Activated CD4-positive, alpha-beta T cell treated with anti-CD3 and anti-CD28 coated beads for 36 hours (primary cell): ENCODE measurements around the gene BBS1. TPM values are rescaled to one million over a fixed set of nuclear protein-coding genes. Genes with fewer than 3 reads are reported as not detected.
"Not testable (repeated sequence)": the region's sequence is repeated elsewhere in the genome, so short reads cannot be mapped to it uniquely, and the experiment has no call there.

ENCODE experiments used
- ATAC-seq: fragments of 200-7000 bp; cut with Tn5 transposase; one replicate; pipeline ENCODE4 v1.10.0; 2021; ENCODE audit warnings: mild to moderate bottlenecking, moderate library complexity
- CTCF ChIA-PET: fragments of 350-600 bp; sonication (Branson Sonifier 250); formaldehyde crosslinking; loops from one replicate; lab custom pipeline; 2021; ENCODE audit warnings: antibody characterized with exemption; lab: Charles Lee
- POLR2A ChIA-PET: fragments of 350-600 bp; sonication (Branson Sonifier 250); formaldehyde crosslinking; loops from one replicate; lab custom pipeline; 2021; ENCODE audit warnings: antibody characterized with exemption, inconsistent platforms; lab: Charles Lee
- DNase-seq: peaks from one replicate; pipeline ENCODE4 v3.0.0-alpha.2; 2020
- H3K27ac Mint-ChIP-seq: one replicate; pipeline ENCODE4 v1.8.0; 2021; ENCODE audit warnings: mixed read lengths
- H3K27me3 Mint-ChIP-seq: one replicate; pipeline ENCODE4 v1.8.0; 2021; ENCODE audit warnings: mixed read lengths
- H3K36me3 Mint-ChIP-seq: one replicate; pipeline ENCODE4 v1.8.0; 2021; ENCODE audit warnings: low read depth, mixed read lengths
- H3K4me1 Mint-ChIP-seq: one replicate; pipeline ENCODE4 v1.8.0; 2021; ENCODE audit warnings: mixed read lengths
- H3K4me3 Mint-ChIP-seq: one replicate; pipeline ENCODE4 v1.8.0; 2021; ENCODE audit warnings: mild to moderate bottlenecking, moderate library complexity, mixed read lengths
- H3K9me3 Mint-ChIP-seq: one replicate; pipeline ENCODE4 v1.8.0; 2021; ENCODE audit warnings: low read depth, mixed read lengths
- intact Hi-C, 2 experiments: fragments of 100-400 bp; cut with DNase I in 1 of 2; cut with micrococcal nuclease in 1 of 2; formaldehyde crosslinking; loops; one replicate each; pipeline versions ENCODE4 v1.14.2 to v1.15.1; 2022 to 2024; cut with DNase I, micrococcal nuclease
- total RNA-seq, 2 experiments: library from RNA; stranded (reverse); gene quantifications; one replicate each; pipeline ENCODE4 v1.2.3, GENCODE V29; 2021

The BBS1 gene
- total RNA-seq, 2 experiments from 2014 or later = 9.4 to 10.7 TPM

DNA sequence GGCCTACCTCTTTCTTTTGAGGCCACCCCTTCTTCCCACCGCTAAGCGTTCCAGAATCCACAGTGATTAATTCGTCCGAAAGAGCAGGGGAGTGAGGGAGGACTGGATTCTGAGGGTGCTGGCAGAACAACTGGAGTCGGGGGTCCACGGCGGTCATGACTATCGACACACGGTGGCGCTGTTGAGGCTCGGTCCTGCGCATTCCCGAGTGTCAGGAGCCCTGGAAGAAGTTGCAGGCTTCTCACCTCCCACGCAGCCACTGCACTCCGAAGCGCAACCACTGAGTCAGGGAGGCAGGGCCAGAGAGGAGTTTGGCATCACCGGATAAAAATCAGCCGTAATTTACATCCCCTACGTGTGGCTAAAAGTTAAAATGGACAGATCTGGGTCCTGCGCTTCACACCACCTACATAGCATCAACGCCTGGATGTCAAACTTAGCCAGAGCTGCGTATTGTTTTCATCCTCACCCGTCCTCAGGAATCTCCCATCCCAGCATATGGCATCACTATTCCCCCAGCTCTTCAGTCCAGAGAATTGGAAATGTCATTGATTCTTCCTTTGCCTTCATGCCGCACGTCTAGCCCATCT, 68.7 kb downstream of the BBS1 start:
- H3K9me3 Mint-ChIP-seq = peaks cover 4% of the 10 kb centered on the region
- intact Hi-C loops = loop anchor here (1.0 to 10.0 kb wide), 7 partner anchors 33 to 256 kb away; partner anchors contain the start of genes ACTN3 (in 1 of the 2), RBM14 (in 1 of the 2) and ZDHHC24 (in 1 of the 2)
- H3K27me3 Mint-ChIP-seq = peaks cover 2% of the 10 kb centered on the region
- H3K27ac Mint-ChIP-seq = no peak overlapping the region
- H3K4me3 Mint-ChIP-seq = no peak overlapping the region
- H3K4me1 Mint-ChIP-seq = peaks cover 16% of the 10 kb centered on the region
- ChIA-PET CTCF (interaction anchor here (0.6 to 5.2 kb wide), 15 partner anchors 10 to 106 kb away, joined by 3 to 99 read pairs (median 4); partner anchors contain the start of genes CCDC87, CTSF, RBM4 and RBM4B), POLR2A (no interaction called here)
- no peaks in the 10 kb centered on the region for H3K36me3 Mint-ChIP-seq
- ATAC-seq (peak; percentile 90), DNase-seq (peak; percentile 91)

DNA sequence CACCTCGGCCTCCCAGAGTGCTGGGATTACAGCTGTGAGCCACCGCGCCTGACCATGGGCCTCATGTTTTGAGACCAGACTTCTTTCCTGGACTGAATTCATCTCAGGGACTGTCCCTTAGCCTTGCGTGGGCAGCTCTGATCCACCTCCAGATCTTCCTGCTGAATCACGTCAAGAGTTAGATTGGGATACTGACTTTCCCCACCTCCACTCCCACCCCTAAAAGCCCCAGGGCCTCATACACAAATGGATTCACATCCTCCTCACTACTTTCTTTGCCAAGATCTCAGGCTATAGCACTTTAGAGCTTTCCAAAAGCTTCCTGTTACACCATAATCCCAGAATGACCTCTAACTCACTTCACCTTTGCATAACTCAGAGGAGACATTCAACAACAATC, 70.4 kb downstream of the BBS1 start:
- no peak overlapping the region for H3K27ac Mint-ChIP-seq
- ChIA-PET POLR2A (interaction anchor here (1.3 kb wide), 1 partner anchor 98 kb away, joined by 3 read pairs; no protein-coding TSS in a partner anchor), CTCF (interaction anchor here (0.6 to 5.2 kb wide), 7 partner anchors 9 to 265 kb away, joined by 3 to 99 read pairs (median 4); partner anchors contain the start of genes CCDC87, CCS, CTSF and RBM4B)
- peaks cover 4% of the 10 kb centered on the region for H3K9me3 Mint-ChIP-seq
- ATAC-seq (peak; percentile 14), DNase-seq (peak; percentile 34)
- intact Hi-C loops = no loop called here
- H3K36me3 Mint-ChIP-seq = no peaks in the 10 kb centered on the region
- H3K27me3 Mint-ChIP-seq = peaks cover 2% of the 10 kb centered on the region
- H3K4me3 Mint-ChIP-seq = no peak overlapping the region
- H3K4me1 Mint-ChIP-seq = peaks cover 16% of the 10 kb centered on the region

- intact Hi-C loops = no loop called here
- DNase-seq (no peak), ATAC-seq (no peak)
- CTCF ChIA-PET = interaction anchor here (0.6 to 5.2 kb wide), 7 partner anchors 9 to 265 kb away, joined by 3 to 99 read pairs (median 4); partner anchors contain the start of genes CCDC87, CCS, CTSF and RBM4B
- peaks cover 2% of the 10 kb centered on the region for H3K27me3 Mint-ChIP-seq
- peaks cover 4% of the 10 kb centered on the region for H3K9me3 Mint-ChIP-seq
- POLR2A ChIA-PET = interaction anchor here (1.3 kb wide), 1 partner anchor 97 kb away, joined by 3 read pairs; no protein-coding TSS in a partner anchor
- no peak overlapping the region for H3K27ac Mint-ChIP-seq
- no peaks in the 10 kb centered on the region for H3K36me3 Mint-ChIP-seq
- no peak overlapping the region for H3K4me3 Mint-ChIP-seq
- H3K4me1 Mint-ChIP-seq = peaks cover 16% of the 10 kb centered on the region
Observed at GRCh38 chr11:66581261-66581660, 70.8 kb downstream of the BBS1 start.

- intact Hi-C loops = not testable (repeated sequence)
Observed at GRCh38 chr11:66582565-66583147, 72.2 kb downstream of the BBS1 start.

More at GRCh38 chr11:66582565-66583147, 72.2 kb downstream of the BBS1 start:
- ATAC-seq, H3K4me3 Mint-ChIP-seq, DNase-seq, POLR2A ChIA-PET, H3K27me3 Mint-ChIP-seq, H3K36me3 Mint-ChIP-seq, H3K9me3 Mint-ChIP-seq, H3K27ac Mint-ChIP-seq: not testable (repeated sequence)
- peaks cover 16% of the 10 kb centered on the region for H3K4me1 Mint-ChIP-seq
- CTCF ChIA-PET = interaction anchor here (0.9 kb wide), 1 partner anchor 10 kb away, joined by 3 read pairs; the partner anchor contains the start of genes CCDC87 and CCS

Other genes with a start within 250 kb of the BBS1 start
- 100 to 1,000 TPM; 114 to 147 TPM for gene RAB1B, start 242.0 kb upstream of the BBS1 start, total RNA-seq
- 1 to 10 TPM; 1.3 to 1.6 TPM for gene CNIH2, start 232.5 kb upstream of the BBS1 start, total RNA-seq
- 10 to 100 TPM; 47.5 to 49.8 TPM for gene YIF1A, start 221.5 kb upstream of the BBS1 start, total RNA-seq
- gene TMEM151A, start 218.7 kb upstream of the BBS1 start, total RNA-seq = not detected
- gene CD248, start 193.6 kb upstream of the BBS1 start, total RNA-seq = under 1 TPM; 0.23 to 0.26 TPM
- gene RIN1, start 174.2 kb upstream of the BBS1 start, total RNA-seq = 1 to 10 TPM; 1.5 to 1.6 TPM
- 10 to 100 TPM; 29.2 to 30.2 TPM for gene BRMS1, start 165.5 kb upstream of the BBS1 start, total RNA-seq
- 1 to 10 TPM; 6.0 to 8.5 TPM for gene B4GAT1, start 163.0 kb upstream of the BBS1 start, total RNA-seq
- 10 to 100 TPM; 13.6 to 14.4 TPM for gene SLC29A2, start 138.9 kb upstream of the BBS1 start, total RNA-seq
- under 1 TPM; 0.07 TPM for gene NPAS4, start 89.6 kb upstream of the BBS1 start, total RNA-seq
- 100 to 1,000 TPM; 115 to 120 TPM for gene MRPL11, start 71.8 kb upstream of the BBS1 start, total RNA-seq
- gene PELI3, start 43.7 kb upstream of the BBS1 start, total RNA-seq = 1 to 10 TPM; 5.7 to 7.0 TPM
- 10 to 100 TPM; 87.1 to 91.9 TPM for gene DPP3, start 30.2 kb upstream of the BBS1 start, total RNA-seq
- gene ZDHHC24, start 35.4 kb downstream of the BBS1 start, total RNA-seq = 10 to 100 TPM in 1 of 2 experiments, 1 to 10 TPM in 1; 9.7 to 11.3 TPM
- under 1 TPM; 0.26 to 0.27 TPM for gene ACTN3, start 36.3 kb downstream of the BBS1 start, total RNA-seq
- 1 to 10 TPM; 1.3 to 2.0 TPM for gene CTSF, start 58.0 kb downstream of the BBS1 start, total RNA-seq
- gene CCDC87, start 82.4 kb downstream of the BBS1 start, total RNA-seq = under 1 TPM; 0.09 to 0.14 TPM
- 10 to 100 TPM; 16.3 to 24.0 TPM for gene CCS, start 82.5 kb downstream of the BBS1 start, total RNA-seq
- 100 to 1,000 TPM; 122 to 137 TPM for gene RBM14, start 106.0 kb downstream of the BBS1 start, total RNA-seq
- 100 to 1,000 TPM; 104 to 122 TPM for gene RBM4, start 128.1 kb downstream of the BBS1 start, total RNA-seq
- gene RBM4B, start 167.3 kb downstream of the BBS1 start, total RNA-seq = 10 to 100 TPM; 14.7 to 14.8 TPM
- 1 to 10 TPM; 1.3 to 1.6 TPM for gene SPTBN2, start 218.6 kb downstream of the BBS1 start, total RNA-seq